TTC549 (cell line): ENCODE data around the gene SLC7A9.
"Not testable (repeated sequence)": the region's sequence is repeated elsewhere in the genome, so short reads cannot be mapped to it uniquely, and the experiment has no call there.

Experiments
- FAIRE-seq: peaks from 2 replicates; lab custom pipeline; 2012; peaks lifted over from hg19 to GRCh38; lab: Jason Lieb, UNC

The SLC7A9 gene

DNA sequence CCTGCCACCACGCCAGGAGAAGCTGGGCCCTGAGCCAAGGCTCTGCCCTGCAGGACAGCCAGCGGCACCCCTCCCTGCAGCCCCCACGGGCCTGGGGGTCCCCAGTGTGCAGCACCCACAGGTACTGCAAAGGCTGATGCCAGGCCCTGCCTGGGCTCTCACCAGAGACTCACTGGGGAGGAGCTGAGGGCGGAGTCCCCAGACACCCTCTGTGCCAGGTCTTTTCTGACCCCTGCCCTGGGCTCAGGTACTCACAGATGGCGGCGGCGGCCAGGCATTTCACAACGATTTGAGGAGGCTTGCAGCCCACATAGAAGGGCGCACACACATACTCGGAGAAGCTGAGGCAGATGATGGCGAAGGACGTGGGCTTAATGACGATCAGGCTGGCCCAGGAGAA is 5.7 kb downstream of the SLC7A9 start:
- FAIRE-seq, result no peak

GRCh38 chr19:32863301-32863700 is 6.3 kb downstream of the SLC7A9 start:
- no peak for FAIRE-seq

GRCh38 chr19:32862741-32863140 is 6.8 kb downstream of the SLC7A9 start:
- FAIRE-seq, result no peak

GRCh38 chr19:32862173-32862572 is 7.4 kb downstream of the SLC7A9 start:
- no peak for FAIRE-seq

GRCh38 chr19:32861596-32861995 is 8.0 kb downstream of the SLC7A9 start:
- no peak for FAIRE-seq

GRCh38 chr19:32859591-32859990 is 10.0 kb downstream of the SLC7A9 start:
- no peak for FAIRE-seq

DNA sequence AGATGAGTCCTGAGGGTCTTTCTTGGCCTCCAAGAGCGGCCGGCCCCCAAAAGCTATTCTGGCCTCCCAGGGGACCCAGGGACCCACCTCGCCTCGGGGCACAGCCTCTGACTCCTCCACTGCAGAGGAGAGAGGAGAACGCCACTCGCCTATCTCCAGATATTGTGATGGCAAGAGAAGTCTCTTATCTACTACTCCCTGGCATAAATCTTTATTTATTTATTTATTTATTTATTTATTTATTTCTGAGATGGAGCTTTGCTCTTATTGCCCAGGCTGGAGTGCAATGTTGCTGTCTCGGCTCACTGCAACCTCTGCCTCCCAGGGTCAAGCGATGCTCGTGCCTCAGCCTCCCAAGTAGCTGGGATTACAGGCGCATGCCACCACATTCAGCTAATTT is 11.0 kb downstream of the SLC7A9 start:
- no peak for FAIRE-seq

- no peak for FAIRE-seq
These were observed 11.4 kb downstream of the SLC7A9 start for GRCh38 chr19:32858155-32858554.

DNA sequence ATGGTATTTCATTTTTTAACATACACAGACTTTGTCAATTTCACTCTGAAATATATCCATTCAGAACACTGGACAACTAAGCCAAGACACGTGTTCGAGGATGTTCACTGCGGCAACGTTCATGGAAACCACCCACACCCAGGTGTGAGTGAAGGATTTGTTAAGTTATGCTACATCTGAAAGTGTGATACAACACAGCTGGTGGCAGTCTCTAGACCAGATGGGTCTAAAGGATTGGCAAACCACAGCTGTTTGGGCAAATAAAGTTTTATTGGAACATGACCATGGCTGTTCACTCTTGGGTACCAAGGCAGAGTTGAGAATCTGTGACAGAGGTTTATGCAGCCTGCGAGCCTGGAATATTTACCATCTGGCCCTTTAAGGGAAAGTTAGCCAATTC is 12.0 kb downstream of the SLC7A9 start:
- FAIRE-seq, result no peak

GRCh38 chr19:32856818-32857217 is 12.7 kb downstream of the SLC7A9 start:
- FAIRE-seq, result not testable (repeated sequence)

DNA sequence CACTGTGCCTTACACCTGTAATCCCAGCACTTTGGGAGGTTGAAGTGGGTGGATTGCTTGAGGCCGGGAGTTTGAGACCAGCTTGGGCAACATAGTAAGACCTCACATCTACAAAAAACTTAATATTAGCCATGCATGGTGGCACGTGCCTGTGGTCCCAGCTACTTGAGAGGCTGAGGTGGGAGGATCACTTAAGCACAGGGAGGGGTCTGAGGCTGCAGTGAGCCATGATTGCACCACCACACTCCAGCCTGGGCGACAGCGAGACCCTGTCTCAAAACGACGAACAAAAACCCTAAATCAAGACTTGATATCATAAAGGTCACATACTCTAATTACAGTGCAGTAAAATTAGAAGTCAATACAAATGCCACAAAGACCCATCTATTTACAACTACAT is 17.4 kb downstream of the SLC7A9 start:
- no peak for FAIRE-seq

- not testable (repeated sequence) for FAIRE-seq
These were observed 21.5 kb downstream of the SLC7A9 start for GRCh38 chr19:32848035-32848434.

- no peak for FAIRE-seq
These were observed 25.8 kb downstream of the SLC7A9 start for GRCh38 chr19:32843716-32844245.

GRCh38 chr19:32842061-32842460 is 27.5 kb downstream of the SLC7A9 start:
- no peak for FAIRE-seq

- FAIRE-seq, result no peak
These were observed 32.0 kb downstream of the SLC7A9 start for GRCh38 chr19:32837531-32837930.

- FAIRE-seq, result not testable (repeated sequence)
These were observed 36.2 kb downstream of the SLC7A9 start for GRCh38 chr19:32833388-32833787.

DNA sequence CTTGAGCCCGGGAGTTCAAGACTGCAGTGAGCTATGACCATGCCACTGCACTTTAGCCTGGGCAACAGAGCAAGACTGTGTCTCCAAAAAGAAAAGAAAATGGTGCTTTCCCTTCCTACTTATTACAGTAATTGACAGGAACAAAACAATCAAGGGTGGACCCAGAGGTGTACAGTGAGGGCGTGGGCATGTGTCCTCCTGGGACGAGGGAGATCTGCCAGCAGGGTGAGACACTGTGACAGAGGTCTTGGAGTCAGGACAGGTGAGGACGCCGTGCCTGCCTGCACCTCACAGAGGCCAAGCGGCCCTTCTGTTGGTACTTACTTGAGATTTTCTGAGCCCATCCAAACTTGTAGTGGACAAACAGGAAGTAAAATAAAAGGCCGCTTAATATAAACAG is 36.7 kb downstream of the SLC7A9 start:
- not testable (repeated sequence) for FAIRE-seq

GRCh38 chr19:32832094-32832493 is 37.5 kb downstream of the SLC7A9 start:
- not testable (repeated sequence) for FAIRE-seq

DNA sequence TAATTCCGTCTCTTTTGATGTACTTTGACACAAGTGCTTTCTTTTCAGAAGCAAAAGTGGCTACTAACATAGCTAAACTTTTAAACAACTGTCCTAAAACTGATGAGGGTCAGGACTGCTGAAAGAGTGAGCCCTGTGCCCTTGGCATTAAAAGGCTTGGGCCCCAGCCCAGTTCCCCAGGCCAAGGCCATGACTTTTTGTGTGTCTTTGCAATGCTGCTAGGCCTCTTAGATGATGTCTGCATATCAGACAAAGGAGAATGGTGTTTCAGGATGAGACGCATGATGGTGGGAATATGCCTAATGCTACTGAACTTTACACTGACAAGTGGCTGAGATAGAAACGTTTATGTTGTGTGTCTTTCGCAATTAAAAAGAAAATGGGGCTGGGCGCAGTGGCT is 38.0 kb downstream of the SLC7A9 start:
- no peak for FAIRE-seq

- FAIRE-seq, result no peak
These were observed 39.1 kb downstream of the SLC7A9 start for GRCh38 chr19:32830231-32831014.

GRCh38 chr19:32829345-32829896 is 40.1 kb downstream of the SLC7A9 start:
- FAIRE-seq, result no peak

- no peak for FAIRE-seq
These were observed 40.8 kb downstream of the SLC7A9 start for GRCh38 chr19:32828643-32829344.

- no peak for FAIRE-seq
These were observed 41.4 kb downstream of the SLC7A9 start for GRCh38 chr19:32828139-32828538.
